Parathyroid adenoma (tissue), 2 donors: ENCODE measurements around the gene WNK2.

Source experiments
- H2AFZ ChIP-seq: fragments of 300-600 bp; sonication (generic); one replicate; pipeline ENCODE4 v1.7.0; 2017; ENCODE audit warnings: antibody characterized with exemption, mild to moderate bottlenecking
- H3K27ac ChIP-seq: fragments of 300-600 bp; sonication (generic); one replicate; pipeline ENCODE4 v1.7.0; 2017
- H3K27me3 ChIP-seq: fragments of 300-600 bp; sonication (generic); one replicate; pipeline ENCODE4 v1.7.0; 2017; ENCODE audit warnings: low read length; ENCODE audit not compliant: control insufficient read depth, insufficient read depth
- H3K36me3 ChIP-seq: fragments of 300-600 bp; sonication (generic); one replicate; pipeline ENCODE4 v1.7.0; 2017; ENCODE audit warnings: low read length; ENCODE audit not compliant: control insufficient read depth, insufficient read depth
- H3K4me1 ChIP-seq: fragments of 300-600 bp; sonication (generic); one replicate; pipeline ENCODE4 v1.7.0; 2017; ENCODE audit warnings: control low read depth
- H3K4me2 ChIP-seq: fragments of 300-600 bp; sonication (generic); one replicate; pipeline ENCODE4 v1.7.0; 2017; ENCODE audit warnings: low read length
- H3K4me3 ChIP-seq: fragments of 300-600 bp; sonication (generic); one replicate; pipeline ENCODE4 v1.7.0; 2017; ENCODE audit warnings: low read depth, low read length
- H3K79me2 ChIP-seq: fragments of 300-600 bp; sonication (generic); one replicate; pipeline ENCODE4 v1.7.0; 2017; ENCODE audit warnings: control low read depth
- H3K9ac ChIP-seq: fragments of 300-600 bp; sonication (generic); one replicate; pipeline ENCODE4 v1.7.0; 2017; ENCODE audit warnings: mild to moderate bottlenecking
- H3K9me3 ChIP-seq: fragments of 300-600 bp; sonication (generic); one replicate; pipeline ENCODE4 v1.7.0; 2017; ENCODE audit warnings: low read length; ENCODE audit not compliant: control insufficient read depth
- CTCF ChIP-seq: fragments of 300-600 bp; sonication (generic); IDR thresholded peaks from one replicate; pipeline ENCODE4 v1.7.0; 2017; ENCODE audit warnings: antibody characterized with exemption, mild to moderate bottlenecking
- donor health status: primary hyperparathyroidism.

Gene WNK2

GRCh38 chr9:93307468-93308157, 123.7 kb downstream of the WNK2 start:
- H2AFZ ChIP-seq, result no peak overlapping the region
- H3K9me3 ChIP-seq, result no peaks in the 10 kb centered on the region
- no peak overlapping the region for H3K4me3 ChIP-seq
- H3K79me2 ChIP-seq, result no peaks in the 10 kb centered on the region
- H3K9ac ChIP-seq, result no peak overlapping the region
- no peaks in the 10 kb centered on the region for H3K27me3 ChIP-seq
- H3K4me2 ChIP-seq, result no peak overlapping the region
- no peak for TF ChIP-seq CTCF
- H3K4me1 ChIP-seq, result no peaks in the 10 kb centered on the region
- no peak overlapping the region for H3K27ac ChIP-seq
- H3K36me3 ChIP-seq, result no peaks in the 10 kb centered on the region

- no peak overlapping the region for H2AFZ ChIP-seq
- no peaks in the 10 kb centered on the region for H3K36me3 ChIP-seq
- no peak overlapping the region for H3K4me3 ChIP-seq
- no peak for TF ChIP-seq CTCF
- H3K9me3 ChIP-seq, result no peaks in the 10 kb centered on the region
- no peaks in the 10 kb centered on the region for H3K4me1 ChIP-seq
- H3K79me2 ChIP-seq, result no peaks in the 10 kb centered on the region
- H3K27ac ChIP-seq, result no peak overlapping the region
- no peak overlapping the region for H3K4me2 ChIP-seq
- H3K9ac ChIP-seq, result no peak overlapping the region
- H3K27me3 ChIP-seq, result no peaks in the 10 kb centered on the region
These were observed 124.2 kb downstream of the WNK2 start for GRCh38 chr9:93308158-93308602.

- Histone ChIP-seq H3K27ac (no peak overlapping the region), H3K9me3 (no peaks in the 10 kb centered on the region), H3K4me3 (no peak overlapping the region), H3K4me1 (no peaks in the 10 kb centered on the region), H3K9ac (no peak overlapping the region), H2AFZ (no peak overlapping the region), H3K4me2 (no peak overlapping the region), H3K36me3 (no peaks in the 10 kb centered on the region), H3K79me2 (no peaks in the 10 kb centered on the region), H3K27me3 (no peaks in the 10 kb centered on the region)
- no peak for TF ChIP-seq CTCF
These were observed 124.7 kb downstream of the WNK2 start for GRCh38 chr9:93308676-93309075.

GRCh38 chr9:93309889-93310425, 126.0 kb downstream of the WNK2 start:
- Histone ChIP-seq H3K4me2 (no peak overlapping the region), H3K4me3 (no peak overlapping the region), H3K9ac (no peak overlapping the region), H3K4me1 (no peaks in the 10 kb centered on the region), H3K79me2 (no peaks in the 10 kb centered on the region), H3K36me3 (no peaks in the 10 kb centered on the region), H3K27ac (no peak overlapping the region), H3K9me3 (no peaks in the 10 kb centered on the region), H2AFZ (no peak overlapping the region), H3K27me3 (no peaks in the 10 kb centered on the region)
- no peak for TF ChIP-seq CTCF

GRCh38 chr9:93315118-93315517, 131.2 kb downstream of the WNK2 start:
- Histone ChIP-seq H3K4me1 (no peaks in the 10 kb centered on the region), H3K27ac (no peak overlapping the region), H3K27me3 (no peaks in the 10 kb centered on the region), H3K79me2 (no peaks in the 10 kb centered on the region), H3K4me2 (no peak overlapping the region), H3K36me3 (no peaks in the 10 kb centered on the region), H3K4me3 (no peak overlapping the region), H3K9me3 (no peaks in the 10 kb centered on the region), H3K9ac (no peak overlapping the region), H2AFZ (no peak overlapping the region)
- no peak for TF ChIP-seq CTCF
